ENCODE measurements around the gene DCTN3. TPM values are rescaled to one million over a fixed set of nuclear protein-coding genes. Genes with fewer than 3 reads are reported as not detected.

Gene DCTN3
- total and polyA plus RNA-seq, 9 of the 15 experiments (the other 6 are each of a cell fraction or from before 2014, with no cell fraction given): 11.0 to 51.0 (median 41.9) TPM

DNA sequence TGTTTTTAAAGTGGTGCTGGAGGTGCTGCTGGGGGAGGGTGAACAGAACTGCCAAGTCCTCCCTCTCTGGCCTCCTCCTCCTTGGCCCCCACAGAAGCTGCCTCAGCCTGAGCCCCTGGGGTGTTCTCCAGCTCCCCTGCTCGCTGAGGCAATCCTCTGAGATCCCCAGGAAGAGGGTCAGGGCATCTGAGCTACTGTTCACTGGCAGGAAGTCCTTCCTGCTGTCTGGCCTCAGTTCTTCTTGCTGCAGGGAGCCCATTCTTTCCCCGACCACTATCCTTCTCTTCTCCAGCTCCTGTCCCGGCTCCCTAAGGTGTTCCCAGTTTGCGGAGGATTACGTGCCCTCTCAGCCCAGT, 40.5 kb downstream of the DCTN3 start:
- DNase-seq (ENCODE audit: extremely low read depth in 1 of 4, low spot score in 3 of 4) (no peak), FAIRE-seq (no peak), ATAC-seq (no peak)
- Histone ChIP-seq H3K4me3 (no peak overlapping the region), H3K9me3 (replicated peaks; ENCODE audit: control insufficient read depth, insufficient read depth, low read depth, low read length) (no peaks in the 10 kb centered on the region), H2AFZ (ENCODE audit: low read depth, low read length) (no peak overlapping the region), H3K4me2 (ENCODE audit: insufficient read depth, low read length) (no peak overlapping the region), H4K20me1 (replicated peaks; ENCODE audit: control insufficient read depth, insufficient read depth, low read length) (no peaks in the 10 kb centered on the region; the same call in none of the 2 replicates), H3K36me3 (ENCODE audit: control insufficient read depth, insufficient read depth, low read length) (no peaks in the 10 kb centered on the region), H3K4me1 (replicated peaks in 1 of 2; ENCODE audit: control insufficient read depth in 2 of 2, insufficient read depth in 2 of 2, low read length in 2 of 2) (peaks cover 0 to 7% of the 10 kb centered on the region in 2 experiments; a peak in 2 of 5 replicates), H3K27me3 (ENCODE audit: control insufficient read depth in 2 of 2, insufficient read depth in 2 of 2, low read length in 2 of 2) (peaks cover 6 to 53% of the 10 kb centered on the region in 2 experiments; a peak in 4 of 5 replicates), H3K27ac (ENCODE audit: extremely low read depth, low read depth, low read length) (no peak overlapping the region), H3K9me1 (ENCODE audit: control insufficient read depth, insufficient read depth, low read length) (no peaks in the 10 kb centered on the region), H3K9ac (ENCODE audit: insufficient read depth in 1 of 2, low read depth in 2 of 2, low read length in 2 of 2) (no peak overlapping the region), H3K79me2 (ENCODE audit: control insufficient read depth, insufficient read depth, low read length) (no peaks in the 10 kb centered on the region)
- TF ChIP-seq KDM4B (IDR thresholded peaks at IDR 0.05; ENCODE audit: borderline replicate concordance in 2 of 2, low read depth in 1 of 2) (no peak), GATA2 (CRISPR knock-in tag; IDR thresholded peaks at IDR 0.05) (no peak), NFATC3 (IDR thresholded peaks at IDR 0.05) (no peak), MEIS2 (IDR thresholded peaks at IDR 0.05; ENCODE audit: partially characterized antibody) (no peak), NR3C1 (CRISPR knock-in tag; IDR thresholded peaks at IDR 0.05) (no peak)
- WGBS (ENCODE audit: insufficient coverage, low coverage, missing lambda C conversion rate): 0% methylated on average over 3 of the region's 5 CpGs
- intact Hi-C loops (cut with micrococcal nuclease) (no loop called here), in situ Hi-C loops (cut with MboI) (no loop called here)
- no TSS peak for BruUV-seq (replicated peaks)
- CTCF ChIA-PET (ENCODE audit: low intra/inter-chr PET ratio): no interaction called here
- POLR2A ChIA-PET: interaction anchor here (0.7 to 1.1 kb wide), 2 partner anchors 21 to 36 kb away, joined by 3 to 4 read pairs; no protein-coding TSS in a partner anchor

- H3K27me3 ChIP-seq (ENCODE audit: control insufficient read depth in 2 of 2, insufficient read depth in 2 of 2, low read length in 2 of 2): peaks cover 6 to 54% of the 10 kb centered on the region in 2 experiments; a peak in 4 of 5 replicates
- 0% methylated on average over 5 of the region's 17 CpGs for WGBS (ENCODE audit: insufficient coverage, low coverage, missing lambda C conversion rate)
- no TSS peak for BruUV-seq (replicated peaks)
Measured at GRCh38 chr9:34579104-34579807, 41.0 kb downstream of the DCTN3 start.

More at GRCh38 chr9:34579104-34579807, 41.0 kb downstream of the DCTN3 start:
- no peak overlapping the region for H3K4me2 ChIP-seq (ENCODE audit: insufficient read depth, low read length)
- no peak overlapping the region for H3K4me3 ChIP-seq
- CTCF ChIA-PET (ENCODE audit: low intra/inter-chr PET ratio): no interaction called here
- TF ChIP-seq, protein P1, sequence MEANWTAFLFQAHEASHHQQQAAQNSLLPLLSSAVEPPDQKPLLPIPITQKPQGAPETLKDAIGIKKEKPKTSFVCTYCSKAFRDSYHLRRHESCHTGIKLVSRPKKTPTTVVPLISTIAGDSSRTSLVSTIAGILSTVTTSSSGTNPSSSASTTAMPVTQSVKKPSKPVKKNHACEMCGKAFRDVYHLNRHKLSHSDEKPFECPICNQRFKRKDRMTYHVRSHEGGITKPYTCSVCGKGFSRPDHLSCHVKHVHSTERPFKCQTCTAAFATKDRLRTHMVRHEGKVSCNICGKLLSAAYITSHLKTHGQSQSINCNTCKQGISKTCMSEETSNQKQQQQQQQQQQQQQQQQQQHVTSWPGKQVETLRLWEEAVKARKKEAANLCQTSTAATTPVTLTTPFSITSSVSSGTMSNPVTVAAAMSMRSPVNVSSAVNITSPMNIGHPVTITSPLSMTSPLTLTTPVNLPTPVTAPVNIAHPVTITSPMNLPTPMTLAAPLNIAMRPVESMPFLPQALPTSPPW (CRISPR knock-in tag; IDR thresholded peaks at IDR 0.05): peak; percentile 21; the same call in 1 of the 2 replicates
- TF ChIP-seq ZNF384 (IDR thresholded peaks at IDR 0.05; ENCODE audit: low read depth, low read length) (no peak), ZSCAN29 (IDR thresholded peaks at IDR 0.05) (no peak)
- no peak overlapping the region for H3K9ac ChIP-seq (ENCODE audit: insufficient read depth in 1 of 2, low read depth in 2 of 2, low read length in 2 of 2)
- in situ Hi-C loops (cut with MboI): no loop called here
- intact Hi-C loops (cut with micrococcal nuclease): no loop called here
- H3K27ac ChIP-seq (ENCODE audit: extremely low read depth, low read depth, low read length): no peak overlapping the region
- no peaks in the 10 kb centered on the region for H3K79me2 ChIP-seq (ENCODE audit: control insufficient read depth, insufficient read depth, low read length)
- no peak overlapping the region for H2AFZ ChIP-seq (ENCODE audit: low read depth, low read length)
- FAIRE-seq (no peak), DNase-seq (ENCODE audit: extremely low read depth in 1 of 4, low spot score in 3 of 4) (no peak), ATAC-seq (no peak)
- H3K9me3 ChIP-seq (replicated peaks; ENCODE audit: control insufficient read depth, insufficient read depth, low read depth, low read length): no peaks in the 10 kb centered on the region
- no peaks in the 10 kb centered on the region for H3K36me3 ChIP-seq (ENCODE audit: control insufficient read depth, insufficient read depth, low read length)
- no peaks in the 10 kb centered on the region; the same call in none of the 2 replicates for H4K20me1 ChIP-seq (replicated peaks; ENCODE audit: control insufficient read depth, insufficient read depth, low read length)
- H3K9me1 ChIP-seq (ENCODE audit: control insufficient read depth, insufficient read depth, low read length): no peaks in the 10 kb centered on the region
- peaks cover 0 to 7% of the 10 kb centered on the region in 2 experiments; a peak in 2 of 5 replicates for H3K4me1 ChIP-seq (replicated peaks in 1 of 2; ENCODE audit: control insufficient read depth in 2 of 2, insufficient read depth in 2 of 2, low read length in 2 of 2)
- POLR2A ChIA-PET: interaction anchor here (0.7 to 1.1 kb wide), 2 partner anchors 20 to 36 kb away, joined by 3 to 4 read pairs; no protein-coding TSS in a partner anchor

Data from K562 (cell line).